Keratinocyte (primary cell): ENCODE data around the gene PRKCZ. TPM values are rescaled to one million over a fixed set of nuclear protein-coding genes. Genes with fewer than 3 reads are reported as not detected.
A peak's percentile ranks its signal among the peaks of the same experiment; 100 is the strongest.

Source experiments
- DNase-seq: peaks from one replicate; pipeline ENCODE4 v3.0.0-alpha.2; 2011; ENCODE audit warnings: low read depth, missing footprints, low spot score
- FAIRE-seq: peaks from 2 replicates; lab custom pipeline; 2011; peaks lifted over from hg19 to GRCh38; lab: Jason Lieb, UNC
- H2AFZ ChIP-seq: 2 replicates; pipeline ENCODE4 v1.6.0; 2012; ENCODE audit warnings: low read length, control low read depth, inconsistent platforms; ENCODE audit not compliant: control insufficient read depth
- H3K27ac ChIP-seq: 2 replicates; pipeline ENCODE4 v1.5.1; 2011; ENCODE audit warnings: low read length; ENCODE audit not compliant: control insufficient read depth, insufficient read depth
- H3K27me3 ChIP-seq: 3 replicates; pipeline ENCODE4 v1.6.0; 2011; ENCODE audit warnings: low read length; ENCODE audit not compliant: control insufficient read depth, insufficient read depth; ENCODE audit errors: extremely low read depth
- H3K36me3 ChIP-seq, 2 experiments: 2 replicates in 1 of 2; 3 replicates in 1 of 2; pipeline ENCODE4 v1.5.1; 2011; ENCODE audit warnings: low read length in 2 of 2, mild to moderate bottlenecking in 1 of 2; ENCODE audit not compliant: control insufficient read depth in 2 of 2, insufficient read depth in 2 of 2; ENCODE audit errors: extremely low read depth in 1 of 2
- H3K4me1 ChIP-seq: 3 replicates; pipeline ENCODE4 v1.5.1; 2011; ENCODE audit warnings: low read length; ENCODE audit not compliant: control insufficient read depth, insufficient read depth; ENCODE audit errors: extremely low read depth
- H3K4me2 ChIP-seq: 3 replicates; pipeline ENCODE4 v1.6.0; 2011; ENCODE audit warnings: low read depth, low read length; ENCODE audit not compliant: control insufficient read depth, insufficient read depth; ENCODE audit errors: extremely low read depth
- H3K4me3 ChIP-seq, 3 experiments: fragments of 200-600 bp in 1 of 3; sonication (generic) in 1 of 3; 2 replicates in 2 of 3; 3 replicates in 1 of 3; pipeline ENCODE4 v1.5.1; 2011 to 2016; ENCODE audit warnings: low read length in 3 of 3, mild to moderate bottlenecking in 3 of 3, control low read depth in 2 of 3, inconsistent platforms in 1 of 3, low read depth in 1 of 3, mixed read lengths in 1 of 3, mixed run types in 1 of 3, moderate library complexity in 1 of 3; ENCODE audit not compliant: control insufficient read depth in 2 of 3, insufficient read depth in 2 of 3; ENCODE audit errors: extremely low read depth in 1 of 3
- H3K79me2 ChIP-seq: 2 replicates; pipeline ENCODE4 v1.6.0; 2012; ENCODE audit warnings: low read length; ENCODE audit not compliant: control insufficient read depth, insufficient read depth
- H3K9ac ChIP-seq: 3 replicates; pipeline ENCODE4 v1.6.0; 2011; ENCODE audit warnings: low read length; ENCODE audit not compliant: control insufficient read depth, insufficient read depth; ENCODE audit errors: extremely low read depth
- H3K9me1 ChIP-seq: 3 replicates; pipeline ENCODE4 v1.6.0; 2011; ENCODE audit warnings: low read length; ENCODE audit not compliant: control insufficient read depth, insufficient read depth; ENCODE audit errors: extremely low read depth
- H3K9me3 ChIP-seq: 2 replicates; pipeline ENCODE4 v1.5.1; 2012; ENCODE audit warnings: low read depth, low read length; ENCODE audit not compliant: control insufficient read depth
- H4K20me1 ChIP-seq: 3 replicates; pipeline ENCODE4 v1.6.0; 2011; ENCODE audit warnings: low read length; ENCODE audit not compliant: control insufficient read depth, insufficient read depth; ENCODE audit errors: extremely low read depth
- EZH2 ChIP-seq: IDR thresholded peaks from one replicate; pipeline ENCODE4 v1.6.1; 2012; ENCODE audit warnings: inconsistent platforms, mild to moderate bottlenecking, low read length, moderate library complexity
- dilution Hi-C: fragments of 300-500 bp; cut with MboI; formaldehyde crosslinking; loops from one replicate; pipeline ENCODE4 v1.7.0; 2020; ENCODE audit warnings: low sequenced_read_pairs; ENCODE audit not compliant: extremely low pct_ligation_motif_present
- polyA plus RNA-seq, 5 experiments: library from polyadenylated mRNA; depleted of rRNA in 3 of 5; stranded (reverse) in 3 of 5; stranded (forward) in 1 of 5; unstranded in 1 of 5; fragments of >200 nt; gene quantifications; 1 replicate in 1 of 5; 2 replicates in 3 of 5; 3 replicates in 1 of 5; pipeline versions ENCODE4 v1.2.1 to v1.2.3, GENCODE V29; 2011 to 2012; ENCODE audit warnings: missing spikeins in 2 of 5, low read depth in 1 of 5, low replicate concordance in 1 of 5
- TF ChIP-seq, protein P1 (sequence below), 3 experiments: IDR thresholded peaks in 1 of 3; conservative IDR thresholded peaks in 1 of 3; optimal IDR thresholded peaks in 1 of 3; 2 replicates in 2 of 3; 3 replicates in 1 of 3; pipeline versions ENCODE3 to v1.5.1; 2011; ENCODE audit warnings: low read length in 3 of 3, mild to moderate bottlenecking in 3 of 3, moderate library complexity in 2 of 3, control low read depth in 1 of 3, inconsistent platforms in 1 of 3; ENCODE audit not compliant: insufficient read depth in 2 of 3; ENCODE audit errors: extremely low read depth in 1 of 3

PRKCZ gene
- polyA plus RNA-seq, 1 donor (not counting 4 experiments of a cell fraction or from before 2014, with no cell fraction given): 36.3 TPM

DNA sequence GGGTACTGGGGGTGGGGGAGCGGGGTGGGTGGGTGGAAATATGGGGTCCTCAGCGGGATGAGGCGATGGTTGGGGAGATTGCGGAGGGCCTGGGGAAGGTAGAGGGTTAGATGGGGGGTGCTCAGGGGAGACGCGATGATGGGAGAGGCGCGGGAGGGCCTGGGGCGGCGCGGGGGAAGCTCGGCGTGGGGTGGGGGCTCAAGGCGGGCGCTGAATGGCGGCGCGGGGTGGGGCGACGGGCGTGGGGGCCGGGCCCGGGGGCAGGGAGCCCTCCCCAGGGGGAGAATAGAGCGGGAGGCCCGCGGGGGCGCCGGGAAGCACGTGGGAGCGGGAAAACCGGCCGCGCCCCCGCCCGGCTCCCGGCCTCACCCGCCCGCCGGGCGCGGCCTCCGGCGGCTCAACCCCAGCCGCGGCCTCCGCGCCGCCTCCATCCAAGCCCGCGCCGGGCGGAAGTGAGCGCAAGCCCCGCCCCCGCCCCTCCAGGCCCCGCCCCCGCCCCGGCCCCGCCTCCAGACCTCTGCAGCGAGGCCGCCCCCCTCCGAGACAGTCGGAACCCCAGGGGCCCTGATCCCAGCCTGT, 144.2 kb downstream of the PRKCZ start, which contains the start of gene FAAP20:
Gene FAAP20, minus strand, starts transcription at position 454 of the 579 bp plus-strand sequence. Its CDS starts 23 bp downstream, at position 431.
- Histone ChIP-seq H3K9me3 (no peaks in the 10 kb centered on the region), H2AFZ (peak within 1 kb of the TSS; percentile 82), H4K20me1 (no peaks in the 10 kb centered on the region), H3K36me3 (peaks cover 0 to 1% of the 10 kb centered on the region in 2 experiments), H3K4me2 (peak within 1 kb of the TSS; percentile 92), H3K9me1 (no peaks in the 10 kb centered on the region), H3K4me3 (peak within 1 kb of the TSS; percentile 54 to 77 (median 74)), H3K27me3 (no peaks in the 10 kb centered on the region), H3K4me1 (peaks cover 13% of the 10 kb centered on the region), H3K27ac (peak within 1 kb of the TSS; percentile 78), H3K9ac (peak within 1 kb of the TSS; percentile 77), H3K79me2 (peaks cover 5% of the 10 kb centered on the region)
- FAIRE-seq (no peak), DNase-seq (no peak)
- dilution Hi-C loops: loop anchor here (10.0 kb wide), 1 partner anchor 80 kb away; no protein-coding TSS in a partner anchor
- no peak for TF ChIP-seq EZH2
- TF ChIP-seq, protein P1, sequence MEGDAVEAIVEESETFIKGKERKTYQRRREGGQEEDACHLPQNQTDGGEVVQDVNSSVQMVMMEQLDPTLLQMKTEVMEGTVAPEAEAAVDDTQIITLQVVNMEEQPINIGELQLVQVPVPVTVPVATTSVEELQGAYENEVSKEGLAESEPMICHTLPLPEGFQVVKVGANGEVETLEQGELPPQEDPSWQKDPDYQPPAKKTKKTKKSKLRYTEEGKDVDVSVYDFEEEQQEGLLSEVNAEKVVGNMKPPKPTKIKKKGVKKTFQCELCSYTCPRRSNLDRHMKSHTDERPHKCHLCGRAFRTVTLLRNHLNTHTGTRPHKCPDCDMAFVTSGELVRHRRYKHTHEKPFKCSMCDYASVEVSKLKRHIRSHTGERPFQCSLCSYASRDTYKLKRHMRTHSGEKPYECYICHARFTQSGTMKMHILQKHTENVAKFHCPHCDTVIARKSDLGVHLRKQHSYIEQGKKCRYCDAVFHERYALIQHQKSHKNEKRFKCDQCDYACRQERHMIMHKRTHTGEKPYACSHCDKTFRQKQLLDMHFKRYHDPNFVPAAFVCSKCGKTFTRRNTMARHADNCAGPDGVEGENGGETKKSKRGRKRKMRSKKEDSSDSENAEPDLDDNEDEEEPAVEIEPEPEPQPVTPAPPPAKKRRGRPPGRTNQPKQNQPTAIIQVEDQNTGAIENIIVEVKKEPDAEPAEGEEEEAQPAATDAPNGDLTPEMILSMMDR (optimal IDR thresholded peaks at IDR 0.05 in 1 of 3, IDR thresholded peaks at IDR 0.05 in 1 of 3, conservative IDR thresholded peaks at IDR 0.05 in 1 of 3; ENCODE audit: extremely low read depth in 1 of 3, insufficient read depth in 2 of 3, low read length in 3 of 3): no peak

DNA sequence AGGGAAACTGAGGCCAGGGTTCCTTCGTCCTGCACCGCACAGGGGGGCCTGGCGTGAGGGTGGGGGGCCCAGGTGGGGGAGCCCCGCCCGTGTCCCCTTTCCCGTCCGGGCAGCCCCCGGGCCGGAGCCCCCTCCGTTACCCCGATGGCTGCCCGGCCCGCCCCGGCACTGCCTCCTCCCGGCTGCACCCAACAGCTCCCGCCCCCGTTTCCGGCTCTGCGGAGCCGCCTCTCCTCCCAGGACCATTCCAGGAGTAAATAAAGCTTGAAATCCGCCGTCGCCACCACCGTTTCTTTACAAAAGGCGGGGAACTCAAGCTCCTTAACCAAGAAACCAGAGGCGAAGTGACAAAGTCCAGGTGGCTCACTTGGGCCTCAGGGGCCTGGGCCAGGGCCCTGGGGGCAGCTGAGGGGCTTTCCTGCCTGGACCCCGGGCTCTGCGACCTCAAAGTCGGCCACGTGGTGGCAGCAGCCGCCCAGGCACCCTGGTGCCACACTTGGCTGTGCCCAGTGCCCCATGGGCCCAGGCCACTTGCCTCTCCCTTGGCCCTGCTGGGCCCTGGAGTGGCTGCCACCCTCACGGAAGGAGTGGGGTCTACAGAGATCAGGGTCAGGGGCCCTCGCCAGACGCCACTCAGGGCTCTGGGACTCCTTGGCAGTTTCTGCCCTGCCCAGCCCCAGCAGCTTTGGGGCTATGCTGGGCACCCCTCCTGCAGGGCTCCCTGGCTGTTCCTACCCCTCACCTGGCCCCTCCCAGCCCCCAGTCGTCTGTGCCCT, 144.9 kb downstream of the PRKCZ start:
- Histone ChIP-seq H3K9me3 (no peaks in the 10 kb centered on the region), H2AFZ (peak overlapping the region; percentile 82), H3K27ac (peak overlapping the region; percentile 78), H3K4me1 (peaks cover 10% of the 10 kb centered on the region), H3K9ac (peak overlapping the region; percentile 77), H3K4me2 (peak overlapping the region; percentile 92), H3K27me3 (no peaks in the 10 kb centered on the region), H3K36me3 (peaks cover 0 to 1% of the 10 kb centered on the region in 2 experiments), H3K9me1 (no peaks in the 10 kb centered on the region), H4K20me1 (no peaks in the 10 kb centered on the region), H3K4me3 (peak overlapping the region; percentile 54 to 77 (median 74)), H3K79me2 (peaks cover 5% of the 10 kb centered on the region)
- no peak for TF ChIP-seq EZH2
- TF ChIP-seq, protein P1 (optimal IDR thresholded peaks at IDR 0.05 in 1 of 3, IDR thresholded peaks at IDR 0.05 in 1 of 3, conservative IDR thresholded peaks at IDR 0.05 in 1 of 3; ENCODE audit: extremely low read depth in 1 of 3, insufficient read depth in 2 of 3, low read length in 3 of 3): peak; percentile 85 to 99 (median 93)
- dilution Hi-C loops: loop anchor here (10.0 kb wide), 1 partner anchor 80 kb away; no protein-coding TSS in a partner anchor
- FAIRE-seq: peak; percentile 32
- DNase-seq: no peak
